Activated B cell treated with CpG ODN at 0.5 μM for 24 hours (primary cell): ENCODE data around the gene CD4. TPM values are rescaled to one million over a fixed set of nuclear protein-coding genes. Genes with fewer than 3 reads are reported as not detected.

ENCODE experiments used
- ATAC-seq: fragments of 200-7000 bp; cut with Tn5 transposase; one replicate; pipeline ENCODE4 v1.10.0; 2021; ENCODE audit warnings: low read depth, mild to moderate bottlenecking, moderate library complexity
- CTCF ChIA-PET: fragments of 350-600 bp; sonication (Branson Sonifier 250); formaldehyde crosslinking; loops from one replicate; lab custom pipeline; 2021; ENCODE audit warnings: antibody characterized with exemption; lab: Charles Lee
- POLR2A ChIA-PET: fragments of 350-600 bp; sonication (Branson Sonifier 250); formaldehyde crosslinking; loops from one replicate; lab custom pipeline; 2021; ENCODE audit warnings: antibody characterized with exemption; lab: Charles Lee
- DNase-seq: peaks from one replicate; pipeline ENCODE4 v3.0.0; 2022
- H3K27ac Mint-ChIP-seq: one replicate; pipeline ENCODE4 v1.8.0; 2020; ENCODE audit warnings: mixed read lengths
- H3K27me3 Mint-ChIP-seq: one replicate; pipeline ENCODE4 v1.8.0; 2021; ENCODE audit warnings: mixed read lengths
- H3K36me3 Mint-ChIP-seq: one replicate; pipeline ENCODE4 v1.8.0; 2021; ENCODE audit warnings: low read depth, mixed read lengths
- H3K4me1 Mint-ChIP-seq: one replicate; pipeline ENCODE4 v1.8.0; 2021; ENCODE audit warnings: mixed read lengths
- H3K4me3 Mint-ChIP-seq: one replicate; pipeline ENCODE4 v1.8.0; 2020; ENCODE audit warnings: mild to moderate bottlenecking, mixed read lengths
- H3K9me3 Mint-ChIP-seq: one replicate; pipeline ENCODE4 v1.8.0; 2020; ENCODE audit warnings: mixed read lengths
- CTCF ChIP-seq: fragments of 200-600 bp; IDR thresholded peaks from one replicate; pipeline ENCODE4 v1.8.0; 2022; ENCODE audit warnings: antibody characterized with exemption, mild to moderate bottlenecking
- intact Hi-C: fragments of 100-400 bp; cut with micrococcal nuclease; formaldehyde crosslinking; loops from one replicate; pipeline ENCODE4 v1.15.1; 2024
- total RNA-seq: library from RNA; stranded (reverse); gene quantifications from 2 replicates; pipeline ENCODE4 v1.2.3, GENCODE V29; 2022

Gene CD4
- total RNA-seq, 1 donor from 2014 or later = 0.22 TPM

- Mint-ChIP-seq H3K27ac (no peak overlapping the region), H3K9me3 (no peaks in the 10 kb centered on the region), H3K27me3 (peaks cover 25% of the 10 kb centered on the region), H3K4me1 (peaks cover 11% of the 10 kb centered on the region), H3K4me3 (no peak overlapping the region), H3K36me3 (no peaks in the 10 kb centered on the region)
- ChIA-PET POLR2A (interaction anchor here (0.5 to 3.3 kb wide), 5 partner anchors 18 to 198 kb away, joined by 3 to 11 read pairs (median 4); partner anchors contain the start of genes CDCA3, MLF2, TPI1 and USP5), CTCF (interaction anchor here (0.6 to 3.8 kb wide), 6 partner anchors 9 to 94 kb away, joined by 4 to 23 read pairs (median 4); partner anchors contain the start of genes MLF2, PTMS and SPSB2)
- ATAC-seq = no peak
- no peak for DNase-seq
- intact Hi-C loops = no loop called here
- TF ChIP-seq CTCF = no peak
These were observed 44.0 kb downstream of the CD4 start for GRCh38 chr12:6833189-6833890.

GRCh38 chr12:6834254-6834653 is 44.9 kb downstream of the CD4 start:
- no peak for TF ChIP-seq CTCF
- no peaks in the 10 kb centered on the region for H3K9me3 Mint-ChIP-seq
- no peak overlapping the region for H3K4me3 Mint-ChIP-seq
- ChIA-PET POLR2A (interaction anchor here (1.2 to 3.3 kb wide), 2 partner anchors 18 to 81 kb away, joined by 7 to 11 read pairs; partner anchors contain the start of genes CDCA3, MLF2 and USP5), CTCF (interaction anchor here (0.7 to 3.8 kb wide), 9 partner anchors 10 to 81 kb away, joined by 3 to 23 read pairs (median 5); partner anchors contain the start of genes CD4, CDCA3, MLF2 and PTMS)
- ATAC-seq = no peak
- DNase-seq = no peak
- H3K4me1 Mint-ChIP-seq = peaks cover 9% of the 10 kb centered on the region
- no peaks in the 10 kb centered on the region for H3K36me3 Mint-ChIP-seq
- H3K27ac Mint-ChIP-seq = no peak overlapping the region
- intact Hi-C loops = no loop called here
- H3K27me3 Mint-ChIP-seq = peaks cover 21% of the 10 kb centered on the region

GRCh38 chr12:6834873-6835272 is 45.5 kb downstream of the CD4 start:
- TF ChIP-seq CTCF = no peak
- Mint-ChIP-seq H3K4me1 (peaks cover 9% of the 10 kb centered on the region), H3K27me3 (peaks cover 16% of the 10 kb centered on the region), H3K4me3 (no peak overlapping the region), H3K36me3 (no peaks in the 10 kb centered on the region), H3K27ac (no peak overlapping the region), H3K9me3 (no peaks in the 10 kb centered on the region)
- intact Hi-C loops = no loop called here
- POLR2A ChIA-PET = interaction anchor here (1.2 to 3.3 kb wide), 2 partner anchors 17 to 82 kb away, joined by 7 to 11 read pairs; partner anchors contain the start of genes CDCA3, MLF2 and USP5
- CTCF ChIA-PET = interaction anchor here (1.2 to 3.8 kb wide), 5 partner anchors 11 to 81 kb away, joined by 4 to 23 read pairs (median 5); partner anchors contain the start of genes CDCA3, MLF2 and USP5
- ATAC-seq (no peak), DNase-seq (no peak)

- ChIA-PET CTCF (interaction anchor here (0.8 to 3.6 kb wide), 4 partner anchors 10 to 70 kb away, joined by 3 to 12 read pairs (median 3); partner anchors contain the start of genes CDCA3 and USP5), POLR2A (no interaction called here)
- no peaks in the 10 kb centered on the region for H3K9me3 Mint-ChIP-seq
- no peak for ATAC-seq
- H3K4me3 Mint-ChIP-seq = no peak overlapping the region
- intact Hi-C loops = no loop called here
- no peaks in the 10 kb centered on the region for H3K36me3 Mint-ChIP-seq
- H3K27ac Mint-ChIP-seq = no peak overlapping the region
- H3K27me3 Mint-ChIP-seq = peaks cover 2% of the 10 kb centered on the region
- no peak for DNase-seq
- peaks cover 14% of the 10 kb centered on the region for H3K4me1 Mint-ChIP-seq
- no peak for TF ChIP-seq CTCF
These were observed 47.5 kb downstream of the CD4 start for GRCh38 chr12:6836851-6837250.
